SKM-1 treated with dmso at 0.1 percent for 144 hours (cell line): ENCODE results near the gene DNAJC7.
"Not testable (repeated sequence)": the region's sequence is repeated elsewhere in the genome, so short reads cannot be mapped to it uniquely, and the experiment has no call there.

Source experiments
- DNase-seq: peaks from one replicate; lab custom pipeline; 2025; ENCODE audit not compliant: unreplicated experiment; lab: John Stamatoyannopoulos, UW

The DNAJC7 gene

GRCh38 chr17:42017866-42018200 is 594 bp upstream of the DNAJC7 start:
- DNase-seq: no peak

GRCh38 chr17:42016411-42016831 is 818 bp downstream of the DNAJC7 start:
- no peak for DNase-seq

GRCh38 chr17:42013740-42014139 is 3.5 kb downstream of the DNAJC7 start:
- not testable (repeated sequence) for DNase-seq

- DNase-seq: not testable (repeated sequence)
Observed at GRCh38 chr17:42012363-42012762, 4.9 kb downstream of the DNAJC7 start.

GRCh38 chr17:42010898-42011516 is 6.2 kb downstream of the DNAJC7 start:
- DNase-seq: no peak

GRCh38 chr17:42010266-42010680 is 7.0 kb downstream of the DNAJC7 start:
- not testable (repeated sequence) for DNase-seq

- no peak for DNase-seq
Observed at GRCh38 chr17:42009170-42009569, 8.1 kb downstream of the DNAJC7 start.

GRCh38 chr17:42005166-42005565 is 12.1 kb downstream of the DNAJC7 start:
- no peak for DNase-seq

- no peak for DNase-seq
Observed at GRCh38 chr17:42002792-42003301, 14.4 kb downstream of the DNAJC7 start.

GRCh38 chr17:42002175-42002791 is 15.0 kb downstream of the DNAJC7 start:
- no peak for DNase-seq

- DNase-seq: no peak
Observed at GRCh38 chr17:42001729-42002128, 15.5 kb downstream of the DNAJC7 start.

- no peak for DNase-seq
Observed at GRCh38 chr17:42000413-42001133, 16.7 kb downstream of the DNAJC7 start.

GRCh38 chr17:41998497-41998896 is 18.7 kb downstream of the DNAJC7 start:
- DNase-seq: no peak

GRCh38 chr17:41996855-41997164 is 20.4 kb downstream of the DNAJC7 start:
- no peak for DNase-seq

- no peak for DNase-seq
Observed at GRCh38 chr17:41992576-41992975, 24.7 kb downstream of the DNAJC7 start.

GRCh38 chr17:41989702-41990419 is 27.4 kb downstream of the DNAJC7 start:
- DNase-seq: no peak

- DNase-seq: no peak
Observed at GRCh38 chr17:41988418-41988817, 28.8 kb downstream of the DNAJC7 start.

GRCh38 chr17:41987642-41988041 is 29.6 kb downstream of the DNAJC7 start:
- no peak for DNase-seq

- DNase-seq: no peak
Observed at GRCh38 chr17:41986634-41987033, 30.6 kb downstream of the DNAJC7 start.

GRCh38 chr17:41985919-41986318 is 31.3 kb downstream of the DNAJC7 start:
- DNase-seq: no peak

- DNase-seq: no peak
Observed at GRCh38 chr17:41984454-41984853, 32.8 kb downstream of the DNAJC7 start.
